Measurements from ENCODE around the gene OSBPL1A.

- TF ChIP-seq CTCF (IDR thresholded peaks at IDR 0.05) (no peak), POLR2A (IDR thresholded peaks at IDR 0.05) (no peak)
Observed at GRCh38 chr18:24243677-24244076, 153.9 kb downstream of the OSBPL1A start.

All from Peyer's patch (tissue), 4 donors.